Peyer's patch (tissue), 4 donors: Measurements from ENCODE around the gene ASPSCR1.

Experiments
- POLR2A ChIP-seq, 2 donors: fragments of 450-650 bp; IDR thresholded peaks; one replicate each; pipeline ENCODE4 v1.5.1; 2017; ENCODE audit warnings: antibody characterized with exemption in 2 of 2, mild to moderate bottlenecking in 2 of 2, moderate library complexity in 2 of 2
- TF ChIP-seq, protein P1 (sequence below), 6 experiments: fragments of 450-650 bp in 4 of 6; fragments of 200-600 bp in 2 of 6; sonication (generic) in 1 of 6; IDR thresholded peaks; one replicate each; pipeline ENCODE4 v1.5.1; 2017 to 2019; ENCODE audit warnings: antibody characterized with exemption in 6 of 6, mild to moderate bottlenecking in 3 of 6, moderate library complexity in 1 of 6

DNA sequence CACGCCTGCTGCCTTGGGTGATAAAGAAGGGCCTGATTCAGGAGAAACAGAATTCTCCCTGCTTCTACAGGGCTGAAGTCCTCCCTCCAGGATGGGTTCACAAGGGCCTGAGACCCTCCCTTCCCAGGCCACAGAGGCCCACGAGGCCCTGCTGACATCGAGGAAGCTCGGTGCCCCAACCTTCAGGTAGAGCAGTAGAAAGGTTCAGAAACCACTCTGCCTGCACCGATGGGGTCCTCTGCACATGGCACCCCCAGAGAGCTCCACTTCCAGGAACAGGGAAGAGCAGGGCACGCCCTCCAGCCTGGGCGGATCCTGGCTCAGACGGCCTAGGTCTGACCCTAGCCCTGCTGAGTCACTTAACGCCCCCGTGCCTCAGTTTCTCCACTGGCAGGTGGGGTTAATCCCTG, 44.5 kb downstream of the ASPSCR1 start:
- TF ChIP-seq, protein P1, sequence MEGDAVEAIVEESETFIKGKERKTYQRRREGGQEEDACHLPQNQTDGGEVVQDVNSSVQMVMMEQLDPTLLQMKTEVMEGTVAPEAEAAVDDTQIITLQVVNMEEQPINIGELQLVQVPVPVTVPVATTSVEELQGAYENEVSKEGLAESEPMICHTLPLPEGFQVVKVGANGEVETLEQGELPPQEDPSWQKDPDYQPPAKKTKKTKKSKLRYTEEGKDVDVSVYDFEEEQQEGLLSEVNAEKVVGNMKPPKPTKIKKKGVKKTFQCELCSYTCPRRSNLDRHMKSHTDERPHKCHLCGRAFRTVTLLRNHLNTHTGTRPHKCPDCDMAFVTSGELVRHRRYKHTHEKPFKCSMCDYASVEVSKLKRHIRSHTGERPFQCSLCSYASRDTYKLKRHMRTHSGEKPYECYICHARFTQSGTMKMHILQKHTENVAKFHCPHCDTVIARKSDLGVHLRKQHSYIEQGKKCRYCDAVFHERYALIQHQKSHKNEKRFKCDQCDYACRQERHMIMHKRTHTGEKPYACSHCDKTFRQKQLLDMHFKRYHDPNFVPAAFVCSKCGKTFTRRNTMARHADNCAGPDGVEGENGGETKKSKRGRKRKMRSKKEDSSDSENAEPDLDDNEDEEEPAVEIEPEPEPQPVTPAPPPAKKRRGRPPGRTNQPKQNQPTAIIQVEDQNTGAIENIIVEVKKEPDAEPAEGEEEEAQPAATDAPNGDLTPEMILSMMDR (IDR thresholded peaks at IDR 0.05): no peak
- no peak for TF ChIP-seq POLR2A (IDR thresholded peaks at IDR 0.05)
